Measurements from ENCODE around the gene BOC.

The BOC gene

GRCh38 chr3:113186566-113186965 is 24.8 kb upstream of the BOC start:
- peak; percentile 78 for DNase-seq

DNA sequence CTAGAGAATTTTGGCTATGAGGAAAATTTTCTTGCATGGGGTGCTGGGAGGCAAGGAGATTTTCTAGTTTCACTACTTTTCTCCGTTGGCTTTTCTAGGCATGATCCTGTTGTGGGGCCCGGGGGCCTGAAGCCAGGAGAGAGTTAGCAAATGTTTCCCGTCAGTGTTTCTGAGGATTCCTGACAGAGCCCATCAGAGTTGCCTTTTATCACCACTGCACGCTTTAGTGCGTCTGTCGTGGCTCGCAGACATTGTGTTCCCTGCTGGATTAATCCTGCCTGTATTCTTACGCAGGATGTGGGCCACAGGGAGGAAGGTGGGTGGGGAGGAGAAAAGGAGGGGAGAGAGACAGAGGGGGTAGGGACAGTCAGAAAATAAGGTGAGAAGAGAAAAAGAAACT is 18.1 kb upstream of the BOC start:
- no peak for DNase-seq

DNA sequence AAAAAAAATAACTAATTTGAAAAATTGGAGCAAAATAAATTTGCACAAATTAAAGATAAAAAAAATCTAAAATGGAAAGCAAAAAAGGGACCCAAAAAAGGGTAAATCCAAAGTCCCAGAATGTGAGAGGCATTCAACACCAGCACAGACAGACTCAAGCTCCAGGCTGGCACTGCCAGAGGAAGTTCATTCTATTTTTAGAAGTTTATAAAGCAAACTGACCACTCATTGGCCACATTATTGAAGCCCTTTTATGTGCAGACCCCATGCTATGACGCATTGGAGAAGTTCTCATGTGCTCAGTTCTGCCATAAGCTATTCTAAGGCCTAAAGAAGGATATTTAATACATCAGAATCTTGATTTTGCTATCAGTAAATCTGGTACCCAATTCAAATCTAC is 17.6 kb upstream of the BOC start:
- no peak for DNase-seq

DNA sequence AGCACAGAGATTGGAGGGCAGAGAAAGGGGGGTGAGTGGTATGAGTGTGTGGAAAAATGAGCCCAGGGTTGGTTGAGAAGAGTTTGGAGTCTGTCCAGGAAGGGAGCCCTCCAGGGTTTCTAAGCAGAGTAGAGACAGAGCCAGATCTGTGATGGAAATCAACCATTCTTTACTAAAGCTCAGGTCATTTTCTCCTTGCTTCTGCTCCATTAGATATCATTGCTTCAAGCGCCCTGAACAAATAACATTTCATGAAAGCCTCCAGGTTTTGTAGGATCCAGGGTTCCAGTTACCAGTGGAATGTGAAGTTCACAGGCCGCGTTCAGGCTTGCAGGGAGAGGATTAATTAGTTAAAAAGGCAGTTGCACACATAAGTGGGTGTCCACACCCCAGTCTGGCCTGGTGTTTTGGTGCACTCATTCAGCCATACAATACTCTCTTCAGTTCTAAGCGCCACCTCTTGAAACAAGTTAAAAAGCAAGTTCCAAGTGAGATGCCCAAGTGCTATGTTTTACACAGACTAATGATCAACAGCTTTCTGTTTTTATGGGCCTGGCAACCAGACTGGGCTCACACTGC is 16.4 kb upstream of the BOC start:
- peak; percentile 98 for DNase-seq

- DNase-seq: no peak
Observed at GRCh38 chr3:113200351-113200750, 11.0 kb upstream of the BOC start.

GRCh38 chr3:113200946-113201345 is 10.4 kb upstream of the BOC start:
- no peak for DNase-seq

GRCh38 chr3:113204371-113204770 is 7.0 kb upstream of the BOC start:
- DNase-seq: no peak

DNA sequence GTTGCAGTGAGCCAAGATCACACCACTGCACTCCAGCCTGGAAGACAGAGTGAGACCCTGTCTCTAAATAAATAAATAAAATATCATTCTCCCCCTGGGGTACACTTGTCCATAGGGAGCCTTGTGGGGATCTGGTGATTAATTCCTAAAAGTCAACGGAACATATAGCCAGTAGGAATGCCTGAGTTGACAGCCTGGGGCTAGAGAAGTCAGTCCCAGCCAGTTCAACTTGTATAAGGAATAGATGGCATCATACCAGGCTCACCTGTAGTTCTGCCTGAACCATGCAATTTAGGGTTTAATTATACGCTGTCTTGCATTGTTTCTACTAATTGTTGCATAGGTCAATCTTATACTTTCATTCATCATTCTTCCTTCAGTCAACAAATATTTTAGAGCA is 5.9 kb upstream of the BOC start:
- no peak for DNase-seq

GRCh38 chr3:113210604-113211329 is 590 bp upstream of the BOC start:
- DNase-seq: peak; percentile 59

- no peak for DNase-seq
Observed at GRCh38 chr3:113212150-113212843, 940 bp downstream of the BOC start.

- peak; percentile 20 for DNase-seq
Observed at GRCh38 chr3:113212844-113213375, 1.6 kb downstream of the BOC start.

DNA sequence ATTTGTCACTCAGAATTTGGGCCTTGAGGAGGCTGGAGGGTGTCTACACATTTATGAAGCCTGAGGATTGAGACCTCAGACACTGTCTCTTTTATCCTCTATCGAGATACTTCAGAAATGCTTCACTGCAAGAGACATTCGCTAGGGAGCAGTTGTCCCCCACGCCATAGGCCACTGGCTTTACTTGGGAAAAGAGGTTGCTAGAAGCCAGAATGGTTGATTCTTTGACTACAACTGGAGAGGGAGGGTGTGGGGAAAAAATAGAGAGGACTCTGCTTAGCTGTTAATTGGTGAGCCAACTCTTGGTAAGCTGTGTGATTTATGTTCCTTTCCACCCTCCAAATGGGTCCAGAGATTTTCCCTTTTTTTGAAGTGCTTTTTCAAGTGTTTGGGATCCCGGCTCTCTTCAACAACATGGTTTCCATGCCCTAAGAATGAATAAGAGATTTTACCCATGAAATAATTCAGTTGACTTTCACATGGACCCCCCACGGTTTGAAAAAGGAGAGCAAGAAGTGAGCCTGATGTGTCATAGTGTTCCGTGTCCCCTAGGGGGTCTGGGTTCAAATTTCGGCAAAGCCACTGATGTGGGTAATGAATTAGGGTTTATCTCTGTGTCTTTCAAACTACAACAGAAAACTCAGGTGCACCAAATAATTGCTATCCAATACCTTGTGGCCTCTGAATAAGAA is 2.7 kb downstream of the BOC start:
- DNase-seq: peak; percentile 64

- DNase-seq: no peak
Observed at GRCh38 chr3:113214917-113215595, 3.7 kb downstream of the BOC start.

GRCh38 chr3:113216393-113216792 is 5.0 kb downstream of the BOC start:
- DNase-seq: no peak

- no peak for DNase-seq
Observed at GRCh38 chr3:113218011-113218680, 6.8 kb downstream of the BOC start.

GRCh38 chr3:113218681-113219045 is 7.3 kb downstream of the BOC start:
- DNase-seq: no peak

GRCh38 chr3:113219605-113220300 is 8.4 kb downstream of the BOC start:
- no peak for DNase-seq

DNA sequence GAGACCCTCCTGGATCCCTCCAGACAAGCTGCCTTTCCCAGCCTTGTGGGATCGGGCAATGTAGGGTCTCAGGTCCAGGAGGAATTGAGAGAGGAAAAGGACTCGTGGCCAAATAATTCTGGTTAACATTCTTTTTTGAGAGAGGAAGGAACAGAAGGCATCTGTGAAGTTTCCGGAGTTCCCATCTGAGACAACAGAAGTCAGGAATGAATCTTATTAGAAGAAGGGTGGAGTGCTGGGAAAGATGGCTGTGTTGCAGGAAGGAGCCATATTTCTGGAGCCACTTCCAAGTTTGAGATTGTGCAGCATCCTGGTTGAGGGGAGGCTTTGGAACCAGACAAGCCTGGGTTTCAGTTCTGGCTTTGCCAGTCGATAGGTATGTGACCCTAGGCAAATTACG is 9.4 kb downstream of the BOC start:
- DNase-seq: no peak

- no peak for DNase-seq
Observed at GRCh38 chr3:113221721-113222257, 10.4 kb downstream of the BOC start.

- DNase-seq: no peak
Observed at GRCh38 chr3:113222451-113223086, 11.2 kb downstream of the BOC start.

Data from NCI-H446 treated with DMSO at 0.1 percent for 48 hours (cell line).